ENCODE data around the gene CES2. TPM values are rescaled to one million over a fixed set of nuclear protein-coding genes. Genes with fewer than 3 reads are reported as not detected.

The CES2 gene
- total and polyA plus RNA-seq, 2 of the 8 experiments (the other 6 are each of a cell fraction or from before 2014, with no cell fraction given) = 8.6 to 14.7 TPM

GRCh38 chr16:66920924-66921680 is 14.2 kb upstream of the CES2 start:
- H2BK120ac ChIP-seq (replicated peaks; ENCODE audit: low read depth, low read length) = no peak overlapping the region
- no peak for TF ChIP-seq SIN3A (conservative IDR thresholded peaks at IDR 0.05 in 1 of 2, IDR thresholded peaks at IDR 0.05 in 1 of 2; ENCODE audit: low read depth in 1 of 2, low read length in 2 of 2)
- no peak for TF ChIP-seq RAD21 (IDR thresholded peaks at IDR 0.05 in 1 of 2, conservative IDR thresholded peaks at IDR 0.05 in 1 of 2; ENCODE audit: low read depth in 2 of 2, low read length in 2 of 2)
- TF ChIP-seq CHD1 (IDR thresholded peaks at IDR 0.05; ENCODE audit: low read depth, low read length) = no peak
- no peak for TF ChIP-seq TCF12 (IDR thresholded peaks at IDR 0.05; ENCODE audit: low read depth, low read length)
- TF ChIP-seq ZNF274 (IDR thresholded peaks at IDR 0.05; ENCODE audit: borderline replicate concordance, extremely low read depth, low read length) = no peak
- no peak for TF ChIP-seq BACH1 (IDR thresholded peaks at IDR 0.05; ENCODE audit: low read length)
- TF ChIP-seq, protein P1, sequence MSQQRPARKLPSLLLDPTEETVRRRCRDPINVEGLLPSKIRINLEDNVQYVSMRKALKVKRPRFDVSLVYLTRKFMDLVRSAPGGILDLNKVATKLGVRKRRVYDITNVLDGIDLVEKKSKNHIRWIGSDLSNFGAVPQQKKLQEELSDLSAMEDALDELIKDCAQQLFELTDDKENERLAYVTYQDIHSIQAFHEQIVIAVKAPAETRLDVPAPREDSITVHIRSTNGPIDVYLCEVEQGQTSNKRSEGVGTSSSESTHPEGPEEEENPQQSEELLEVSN (IDR thresholded peaks at IDR 0.05) = no peak
- TF ChIP-seq SP2 (IDR thresholded peaks at IDR 0.05; ENCODE audit: low read length) = no peak
- no peak for TF ChIP-seq POLR2A (IDR thresholded peaks at IDR 0.05; ENCODE audit: control extremely low read depth in 1 of 2, low read depth in 2 of 2, low read length in 2 of 2)
- TF ChIP-seq KDM4A (IDR thresholded peaks at IDR 0.05; ENCODE audit: low read depth, low read length, severe bottlenecking) = no peak
- TF ChIP-seq ATF3 (IDR thresholded peaks at IDR 0.05; ENCODE audit: insufficient read depth, low read depth, low read length) = no peak

More at GRCh38 chr16:66920924-66921680, 14.2 kb upstream of the CES2 start:
- Histone ChIP-seq H3K23me2 (ENCODE audit: low read depth, low read length) (peaks cover 4% of the 10 kb centered on the region; the same call in 1 of the 2 replicates), H4K20me1 (replicated peaks in 1 of 2; ENCODE audit: control insufficient read depth in 1 of 2, insufficient read depth in 2 of 2, low read length in 2 of 2) (peaks cover 0 to 2% of the 10 kb centered on the region in 2 experiments), H3K4me2 (ENCODE audit: insufficient read depth in 1 of 2, low read depth in 2 of 2, low read length in 2 of 2) (no peak overlapping the region), H4K5ac (ENCODE audit: insufficient read length, low read depth, low read length) (no peak overlapping the region), H3K4ac (replicated peaks; ENCODE audit: insufficient read length, low read depth, low read length) (no peak overlapping the region), H3K79me1 (ENCODE audit: low read depth, low read length) (peaks cover 2% of the 10 kb centered on the region; the same call in 1 of the 2 replicates), H2AFZ (ENCODE audit: low read length) (no peak overlapping the region), H3K4me1 (replicated peaks in 1 of 4; ENCODE audit: control insufficient read depth in 3 of 4, insufficient read depth in 4 of 4, low read length in 3 of 4) (no peaks in the 10 kb centered on the region; a peak in 1 of 7 replicates), H3K18ac (ENCODE audit: extremely low read depth, low read length) (no peak overlapping the region), H3K4me3 (ENCODE audit: extremely low read depth in 1 of 4, insufficient read depth in 2 of 4, low read depth in 3 of 4, low read length in 4 of 4) (no peak overlapping the region), H4K8ac (ENCODE audit: extremely low read depth, insufficient read depth, low read length) (no peak overlapping the region), H2BK20ac (ENCODE audit: low read length) (no peak overlapping the region), H3K27me3 (replicated peaks in 1 of 4; ENCODE audit: control insufficient read depth in 3 of 4, extremely low read depth in 1 of 4, insufficient read depth in 3 of 4, low read length in 3 of 4) (peaks cover 14 to 32% (median 26%) of the 10 kb centered on the region in 4 experiments; a peak in 6 of 7 replicates), H2BK15ac (ENCODE audit: low read length) (no peak overlapping the region), H3K36me3 (ENCODE audit: control insufficient read depth in 2 of 4, insufficient read depth in 4 of 4, low read length in 3 of 4) (no peaks in the 10 kb centered on the region), H2AK5ac (ENCODE audit: low read depth, low read length) (no peak overlapping the region), H2BK5ac (ENCODE audit: low read depth, low read length) (no peak overlapping the region), H3K14ac (ENCODE audit: insufficient read length) (no peak overlapping the region), H4K91ac (replicated peaks; ENCODE audit: insufficient read length, low read length) (no peak overlapping the region), H3K9ac (replicated peaks in 1 of 4; ENCODE audit: extremely low read depth in 1 of 4, low read depth in 3 of 4, low read length in 3 of 4) (no peak overlapping the region), H3K56ac (replicated peaks; ENCODE audit: insufficient read length, low read depth, low read length) (no peak overlapping the region), H3K9me3 (ENCODE audit: insufficient read depth in 2 of 2, low read depth in 1 of 2, low read length in 1 of 2) (no peaks in the 10 kb centered on the region), H3K79me2 (ENCODE audit: control insufficient read depth in 1 of 2, insufficient read depth in 2 of 2, low read length in 2 of 2) (no peaks in the 10 kb centered on the region), H3K27ac (ENCODE audit: low read depth, low read length) (no peak overlapping the region), H3K23ac (ENCODE audit: insufficient read length) (no peak overlapping the region), H2BK12ac (ENCODE audit: low read depth, low read length) (no peak overlapping the region)
- FAIRE-seq (no peak), DNase-seq (ENCODE audit: low read depth in 1 of 2, low spot score in 2 of 2) (no peak)
- WGBS, 2 experiments (ENCODE audit: extremely low coverage in 1 of 2, insufficient coverage in 1 of 2, insufficient read length in 1 of 2, insufficient replicate concordance in 2 of 2, low coverage in 1 of 2, low lambda C conversion rate in 2 of 2, missing lambda C conversion rate in 1 of 2) = 90% methylated on average over 8 of the region's 9 CpGs; no CpG with 5 or more reads in 1 of the 2 experiments
- ChIA-PET POLR2A (ENCODE audit: partially characterized antibody) (interaction anchor here (1.8 kb wide), 1 partner anchor 10 kb away, joined by 4 read pairs; no protein-coding TSS in a partner anchor), CTCF (ENCODE audit: partially characterized antibody) (interaction anchor here (27.5 kb wide), 1 partner anchor 22 kb away, joined by 1009 read pairs; the partner anchor contains the start of genes CDH16 and PDP2)

Data from H1 (cell line).